Astrocyte of the cerebellum (primary cell): ENCODE measurements around the gene TMCC2.

ENCODE experiments used
- DNase-seq: peaks from one replicate; pipeline ENCODE4 v3.0.0-alpha.2; 2011; ENCODE audit warnings: low read depth
- H3K4me3 ChIP-seq: 2 replicates; pipeline ENCODE4 v1.5.1; 2011; ENCODE audit warnings: mild to moderate bottlenecking, low read depth, low read length, moderate library complexity
- CTCF ChIP-seq: IDR thresholded peaks from 2 replicates; pipeline ENCODE4 v1.5.1; 2012; ENCODE audit warnings: low read length, low read depth, moderate library complexity, mild to moderate bottlenecking; ENCODE audit errors: missing control alignments
- in situ Hi-C: cut with HindIII; loops from 2 replicates; pipeline ENCODE4 v1.10.0; 2017; ENCODE audit warnings: low sequenced_read_pairs

TMCC2 gene

GRCh38 chr1:205224736-205225135, 3.0 kb upstream of the TMCC2 start:
- in situ Hi-C loops: no loop called here
- H3K4me3 ChIP-seq: no peak overlapping the region
- no peak for TF ChIP-seq CTCF
- no peak for DNase-seq

- H3K4me3 ChIP-seq: no peak overlapping the region
- in situ Hi-C loops: no loop called here
- no peak for TF ChIP-seq CTCF
- DNase-seq: no peak
Observed at GRCh38 chr1:205225901-205226765, 1.6 kb upstream of the TMCC2 start.

- TF ChIP-seq CTCF: no peak
- peak overlapping the region; percentile 60 for H3K4me3 ChIP-seq
- in situ Hi-C loops: no loop called here
- no peak for DNase-seq
Observed at GRCh38 chr1:205226868-205227583, 720 bp upstream of the TMCC2 start.

- TF ChIP-seq CTCF: no peak
- no peak for DNase-seq
- peak overlapping the region; percentile 60 for H3K4me3 ChIP-seq
- in situ Hi-C loops: no loop called here
Observed at GRCh38 chr1:205228093-205228521, 361 bp downstream of the TMCC2 start.

GRCh38 chr1:205229399-205229871, 1.7 kb downstream of the TMCC2 start:
- in situ Hi-C loops: no loop called here
- TF ChIP-seq CTCF: no peak
- peak overlapping the region; percentile 60 for H3K4me3 ChIP-seq
- no peak for DNase-seq

GRCh38 chr1:205229916-205230700, 2.4 kb downstream of the TMCC2 start:
- no peak overlapping the region for H3K4me3 ChIP-seq
- no peak for DNase-seq
- in situ Hi-C loops: no loop called here

More at GRCh38 chr1:205229916-205230700, 2.4 kb downstream of the TMCC2 start:
- TF ChIP-seq CTCF: no peak
